Prostate gland (tissue), 2 donors: ENCODE results near the gene TCERG1. TPM values are rescaled to one million over a fixed set of nuclear protein-coding genes. Genes with fewer than 3 reads are reported as not detected.
"Not testable (repeated sequence)": the region's sequence is repeated elsewhere in the genome, so short reads cannot be mapped to it uniquely, and the experiment has no call there.

ENCODE experiments used
- DNase-seq: peaks from one replicate; pipeline ENCODE4 v3.0.0-alpha.2; 2019; ENCODE audit warnings: low spot score
- H3K27ac ChIP-seq, 2 donors: fragments of 200-600 bp; sonication (generic); 2 replicates each; pipeline ENCODE4 v1.5.1; 2017 to 2019
- H3K27me3 ChIP-seq: fragments of 200-600 bp; sonication (generic); replicated peaks from 2 replicates; pipeline ENCODE4 v1.5.1; 2019; ENCODE audit not compliant: insufficient read depth
- H3K36me3 ChIP-seq, 2 donors: fragments of 200-600 bp; sonication (generic); 1 replicate in 1 of 2; 2 replicates in 1 of 2; pipeline versions ENCODE4 v1.5.1 to v1.8.1; 2017 to 2019
- H3K4me1 ChIP-seq: fragments of 200-600 bp; sonication (generic); replicated peaks from 2 replicates; pipeline ENCODE4 v1.5.1; 2019
- H3K4me3 ChIP-seq, 2 donors: fragments of 200-600 bp; sonication (generic); 2 replicates each; pipeline ENCODE4 v1.5.1; 2017 to 2019
- H3K9me3 ChIP-seq: fragments of 200-600 bp; sonication (generic); 2 replicates; pipeline ENCODE4 v1.5.1; 2017
- POLR2A ChIP-seq: fragments of 450-650 bp; IDR thresholded peaks from one replicate; pipeline ENCODE4 v1.6.1; 2016; ENCODE audit warnings: antibody characterized with exemption, mild to moderate bottlenecking
- POLR2AphosphoS5 ChIP-seq: sonication (generic); formaldehyde crosslinking; IDR thresholded peaks from one replicate; pipeline ENCODE4 v1.6.1; 2017; ENCODE audit warnings: antibody characterized with exemption
- WGBS: methylation state at CpG from one replicate; pipeline ENCODE4 v1.1.5; 2018; 5-methylcytosine and 5-hydroxymethylcytosine counted together
- intact Hi-C: fragments of 100-400 bp; cut with DNase I; formaldehyde crosslinking; loops from one replicate; pipeline ENCODE4 v1.14.2; 2022
- small RNA-seq, 2 donors: library from RNA; depleted of rRNA; stranded (forward); fragments of <200 nt; gene quantifications; one replicate each; pipeline ENCODE3, GENCODE V24; 2016
- total RNA-seq, 2 donors: library from RNA; depleted of rRNA; stranded (reverse); fragments of >200 nt; gene quantifications; one replicate each; pipeline ENCODE4 v1.1.0, GENCODE V29; 2016
- TF ChIP-seq, protein P1 (sequence below), 4 experiments: fragments of 200-600 bp in 2 of 4; fragments of 450-650 bp in 2 of 4; sonication (generic) in 2 of 4; IDR thresholded peaks; 1 replicate in 3 of 4; 2 replicates in 1 of 4; pipeline ENCODE4 v1.5.1; 2016 to 2019; ENCODE audit warnings: antibody characterized with exemption in 4 of 4, mild to moderate bottlenecking in 2 of 4, moderate library complexity in 2 of 4

Gene TCERG1
- total RNA-seq, 2 donors from 2014 or later, result 41.4 to 83.0 TPM

DNA sequence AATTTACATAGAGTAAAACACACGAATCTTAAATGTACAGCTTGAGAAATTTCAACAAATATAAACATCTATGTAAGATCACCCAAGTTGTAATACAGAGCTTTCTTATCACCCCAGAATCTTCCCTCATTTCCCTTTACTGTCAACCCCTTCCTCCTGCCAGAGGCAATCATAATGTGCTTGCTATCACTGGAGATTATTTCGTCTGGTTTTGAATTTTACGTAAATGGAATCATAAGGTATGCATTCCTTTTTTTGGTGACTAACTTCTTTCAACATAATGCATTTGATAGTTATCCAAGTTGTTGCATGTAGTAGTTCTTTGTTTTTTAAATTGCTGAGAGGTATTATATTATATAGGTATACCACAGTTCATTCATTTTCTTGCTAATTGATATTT, 106.3 kb downstream of the TCERG1 start:
- 29% methylated on average over 3 of the region's 3 CpGs for WGBS

DNA sequence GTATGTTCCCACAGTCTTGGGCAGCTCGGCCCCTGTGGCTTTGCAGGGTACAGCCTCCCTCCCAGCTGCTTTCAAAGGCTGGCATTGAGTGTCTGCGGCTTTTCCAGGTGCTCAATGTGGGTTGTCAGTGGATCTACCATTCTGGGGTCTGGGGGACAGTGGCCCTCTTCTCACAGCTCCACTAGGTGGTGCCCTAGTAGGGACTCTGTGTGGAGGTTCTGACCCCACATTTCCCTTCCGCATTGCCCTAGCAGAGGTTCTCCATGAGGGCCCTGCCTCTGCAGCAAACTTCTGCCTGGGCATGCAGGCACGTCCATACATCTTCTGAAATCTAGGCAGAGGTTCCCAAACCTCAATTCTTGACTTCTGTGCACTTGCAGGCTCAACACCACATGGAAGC, 109.8 kb downstream of the TCERG1 start:
- WGBS, result 83% methylated on average over 4 of the region's 4 CpGs
- intact Hi-C loops, H3K27me3 ChIP-seq, H3K4me1 ChIP-seq, H3K4me3 ChIP-seq, H3K36me3 ChIP-seq, DNase-seq, H3K9me3 ChIP-seq, H3K27ac ChIP-seq: not testable (repeated sequence)

More for the DNA sequence above, 106.3 kb downstream of the TCERG1 start:
- no peak for DNase-seq
- Histone ChIP-seq H3K4me3 (no peak overlapping the region), H3K36me3 (no peaks in the 10 kb centered on the region), H3K4me1 (no peaks in the 10 kb centered on the region), H3K27me3 (no peaks in the 10 kb centered on the region), H3K27ac (no peak overlapping the region), H3K9me3 (no peaks in the 10 kb centered on the region)
- TF ChIP-seq POLR2AphosphoS5, result no peak
- no peak for TF ChIP-seq POLR2A
- TF ChIP-seq, protein P1, sequence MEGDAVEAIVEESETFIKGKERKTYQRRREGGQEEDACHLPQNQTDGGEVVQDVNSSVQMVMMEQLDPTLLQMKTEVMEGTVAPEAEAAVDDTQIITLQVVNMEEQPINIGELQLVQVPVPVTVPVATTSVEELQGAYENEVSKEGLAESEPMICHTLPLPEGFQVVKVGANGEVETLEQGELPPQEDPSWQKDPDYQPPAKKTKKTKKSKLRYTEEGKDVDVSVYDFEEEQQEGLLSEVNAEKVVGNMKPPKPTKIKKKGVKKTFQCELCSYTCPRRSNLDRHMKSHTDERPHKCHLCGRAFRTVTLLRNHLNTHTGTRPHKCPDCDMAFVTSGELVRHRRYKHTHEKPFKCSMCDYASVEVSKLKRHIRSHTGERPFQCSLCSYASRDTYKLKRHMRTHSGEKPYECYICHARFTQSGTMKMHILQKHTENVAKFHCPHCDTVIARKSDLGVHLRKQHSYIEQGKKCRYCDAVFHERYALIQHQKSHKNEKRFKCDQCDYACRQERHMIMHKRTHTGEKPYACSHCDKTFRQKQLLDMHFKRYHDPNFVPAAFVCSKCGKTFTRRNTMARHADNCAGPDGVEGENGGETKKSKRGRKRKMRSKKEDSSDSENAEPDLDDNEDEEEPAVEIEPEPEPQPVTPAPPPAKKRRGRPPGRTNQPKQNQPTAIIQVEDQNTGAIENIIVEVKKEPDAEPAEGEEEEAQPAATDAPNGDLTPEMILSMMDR (IDR thresholded peaks at IDR 0.05), result no peak
- intact Hi-C loops, result no loop called here

DNA sequence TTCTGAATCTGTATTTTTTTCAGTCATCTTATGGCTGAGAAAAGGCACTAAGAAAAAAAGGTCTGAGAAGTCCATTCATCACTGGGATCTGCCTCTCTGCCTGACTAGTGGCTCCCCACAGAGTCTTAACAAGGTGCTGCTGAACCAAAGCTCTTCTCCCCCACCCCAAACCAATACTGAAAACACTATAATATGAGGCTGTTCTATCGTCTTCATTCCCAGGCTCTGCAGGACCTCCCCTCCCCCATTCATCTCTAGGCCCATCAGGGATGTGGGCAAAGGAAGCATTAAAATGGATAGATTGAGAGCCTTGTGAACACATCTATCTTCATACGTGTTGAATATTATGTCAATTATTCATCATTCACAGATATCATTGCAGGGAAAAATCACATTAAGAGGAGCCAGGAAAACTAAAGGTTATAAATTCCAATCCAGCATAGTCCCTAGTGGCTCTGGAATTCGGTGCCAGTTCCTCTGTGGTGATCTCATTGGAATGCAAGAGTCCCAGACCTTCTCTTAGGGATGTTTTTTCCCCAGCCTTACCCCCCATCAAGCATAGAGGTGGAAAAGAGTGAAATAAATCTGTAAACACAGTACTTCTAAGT, 113.2 kb downstream of the TCERG1 start:
- Histone ChIP-seq H3K27ac (no peak overlapping the region), H3K27me3 (no peaks in the 10 kb centered on the region), H3K9me3 (no peaks in the 10 kb centered on the region), H3K4me1 (no peaks in the 10 kb centered on the region), H3K4me3 (no peak overlapping the region), H3K36me3 (no peaks in the 10 kb centered on the region)
- TF ChIP-seq POLR2A (no peak), POLR2AphosphoS5 (no peak)
- TF ChIP-seq, protein P1 (IDR thresholded peaks at IDR 0.05), result no peak
- intact Hi-C loops, result no loop called here
- 55% methylated on average over 3 of the region's 3 CpGs for WGBS
- DNase-seq, result no peak

Small RNA genes within 50 kb of the gene (small RNA-seq; reads per million reads assigned to genes)
- 0 reads per million in 2 donors for gene RF02271

Other genes with a start within 250 kb of the TCERG1 start
- 10 to 100 TPM; 20.9 to 58.9 TPM for gene RBM27, start 243.7 kb upstream of the TCERG1 start, total RNA-seq
- not detected for gene POU4F3, start 108.5 kb upstream of the TCERG1 start, total RNA-seq
- gene GPR151, start 68.9 kb downstream of the TCERG1 start, total RNA-seq, result not detected